Panc1 (cell line): ENCODE results near the gene STAT4.

Experiments
- CTCF ChIP-seq: fragments of 450-650 bp; IDR thresholded peaks from 2 replicates; pipeline ENCODE4 v1.5.1; 2017; ENCODE audit warnings: mild to moderate bottlenecking
- POLR2AphosphoS5 ChIP-seq: IDR thresholded peaks from 2 replicates; pipeline ENCODE4 v1.6.1; 2012; ENCODE audit warnings: mild to moderate bottlenecking, low read depth, low read length, moderate library complexity
- TCF7L2 ChIP-seq: IDR thresholded peaks from 2 replicates; pipeline ENCODE4 v1.6.1; 2011; ENCODE audit warnings: mild to moderate bottlenecking, low read depth, low read length, inconsistent platforms
- TF ChIP-seq, protein P1 (sequence below), 2 experiments: IDR thresholded peaks; 2 replicates each; pipeline ENCODE4 v1.6.1; 2011 to 2012; ENCODE audit warnings: low read depth in 2 of 2, control low read depth in 1 of 2, low read length in 1 of 2, mild to moderate bottlenecking in 1 of 2, moderate library complexity in 1 of 2; ENCODE audit not compliant: insufficient read depth in 1 of 2

- TF ChIP-seq CTCF (no peak), TCF7L2 (no peak), POLR2AphosphoS5 (no peak)
- TF ChIP-seq, protein P1, sequence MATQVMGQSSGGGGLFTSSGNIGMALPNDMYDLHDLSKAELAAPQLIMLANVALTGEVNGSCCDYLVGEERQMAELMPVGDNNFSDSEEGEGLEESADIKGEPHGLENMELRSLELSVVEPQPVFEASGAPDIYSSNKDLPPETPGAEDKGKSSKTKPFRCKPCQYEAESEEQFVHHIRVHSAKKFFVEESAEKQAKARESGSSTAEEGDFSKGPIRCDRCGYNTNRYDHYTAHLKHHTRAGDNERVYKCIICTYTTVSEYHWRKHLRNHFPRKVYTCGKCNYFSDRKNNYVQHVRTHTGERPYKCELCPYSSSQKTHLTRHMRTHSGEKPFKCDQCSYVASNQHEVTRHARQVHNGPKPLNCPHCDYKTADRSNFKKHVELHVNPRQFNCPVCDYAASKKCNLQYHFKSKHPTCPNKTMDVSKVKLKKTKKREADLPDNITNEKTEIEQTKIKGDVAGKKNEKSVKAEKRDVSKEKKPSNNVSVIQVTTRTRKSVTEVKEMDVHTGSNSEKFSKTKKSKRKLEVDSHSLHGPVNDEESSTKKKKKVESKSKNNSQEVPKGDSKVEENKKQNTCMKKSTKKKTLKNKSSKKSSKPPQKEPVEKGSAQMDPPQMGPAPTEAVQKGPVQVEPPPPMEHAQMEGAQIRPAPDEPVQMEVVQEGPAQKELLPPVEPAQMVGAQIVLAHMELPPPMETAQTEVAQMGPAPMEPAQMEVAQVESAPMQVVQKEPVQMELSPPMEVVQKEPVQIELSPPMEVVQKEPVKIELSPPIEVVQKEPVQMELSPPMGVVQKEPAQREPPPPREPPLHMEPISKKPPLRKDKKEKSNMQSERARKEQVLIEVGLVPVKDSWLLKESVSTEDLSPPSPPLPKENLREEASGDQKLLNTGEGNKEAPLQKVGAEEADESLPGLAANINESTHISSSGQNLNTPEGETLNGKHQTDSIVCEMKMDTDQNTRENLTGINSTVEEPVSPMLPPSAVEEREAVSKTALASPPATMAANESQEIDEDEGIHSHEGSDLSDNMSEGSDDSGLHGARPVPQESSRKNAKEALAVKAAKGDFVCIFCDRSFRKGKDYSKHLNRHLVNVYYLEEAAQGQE (IDR thresholded peaks at IDR 0.05; ENCODE audit: insufficient read depth in 1 of 2, low read depth in 2 of 2, low read length in 1 of 2), result no peak
These were observed 149.8 kb downstream of the STAT4 start for GRCh38 chr2:191001032-191001431.
